Measurements from ENCODE around the gene GFRA3. TPM values are rescaled to one million over a fixed set of nuclear protein-coding genes. Genes with fewer than 3 reads are reported as not detected.

Gene GFRA3
- total RNA-seq, 1 experiment from 2014 or later = not detected

DNA sequence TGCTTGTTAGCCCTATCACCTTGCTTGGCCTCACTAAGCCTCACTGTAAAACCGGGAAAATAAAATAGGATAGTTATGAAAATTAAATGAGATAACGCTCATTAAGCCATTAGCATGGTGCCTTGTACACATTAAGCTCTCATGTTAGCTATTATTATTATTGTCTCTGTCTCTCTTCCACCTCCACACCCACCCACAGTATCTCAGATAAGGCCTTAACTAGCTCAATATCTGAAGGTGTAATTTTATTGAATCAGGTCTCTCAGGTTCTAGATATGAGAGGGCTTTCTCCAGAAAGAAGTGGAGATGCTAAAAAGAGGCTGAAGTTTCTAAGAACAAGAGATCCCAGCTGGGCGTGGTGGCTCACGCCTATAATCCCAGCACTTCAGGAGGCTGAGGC, 27.6 kb downstream of the GFRA3 start:
- no peak for DNase-seq (ENCODE audit: low spot score)

- no peak for DNase-seq (ENCODE audit: low spot score)
Observed at GRCh38 chr5:138246334-138246733, 28.1 kb downstream of the GFRA3 start.

GRCh38 chr5:138245717-138246116, 28.7 kb downstream of the GFRA3 start:
- no peak for DNase-seq (ENCODE audit: low spot score)

DNA sequence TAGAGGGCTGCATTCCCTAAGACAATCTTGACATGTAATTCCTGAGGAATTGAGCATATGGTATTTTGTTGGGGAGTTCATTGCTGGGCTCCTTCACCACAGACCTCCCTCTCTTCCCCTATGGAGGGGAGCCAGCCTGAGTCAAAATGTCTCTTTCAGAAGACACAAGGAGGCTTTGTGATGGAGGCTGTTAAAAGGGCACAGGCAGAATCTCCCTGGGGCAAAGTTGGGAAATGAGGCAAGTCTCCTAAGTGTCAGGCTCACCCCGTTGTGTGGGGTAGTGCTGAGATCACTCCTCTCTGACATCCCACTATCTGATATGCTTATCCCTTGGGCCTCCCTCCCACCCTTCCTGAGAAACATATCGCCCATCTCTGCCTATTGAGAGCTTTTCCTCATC, 30.6 kb downstream of the GFRA3 start:
- DNase-seq (ENCODE audit: low spot score) = no peak

GRCh38 chr5:138241688-138242571, 32.5 kb downstream of the GFRA3 start:
- no peak for DNase-seq (ENCODE audit: low spot score)

DNA sequence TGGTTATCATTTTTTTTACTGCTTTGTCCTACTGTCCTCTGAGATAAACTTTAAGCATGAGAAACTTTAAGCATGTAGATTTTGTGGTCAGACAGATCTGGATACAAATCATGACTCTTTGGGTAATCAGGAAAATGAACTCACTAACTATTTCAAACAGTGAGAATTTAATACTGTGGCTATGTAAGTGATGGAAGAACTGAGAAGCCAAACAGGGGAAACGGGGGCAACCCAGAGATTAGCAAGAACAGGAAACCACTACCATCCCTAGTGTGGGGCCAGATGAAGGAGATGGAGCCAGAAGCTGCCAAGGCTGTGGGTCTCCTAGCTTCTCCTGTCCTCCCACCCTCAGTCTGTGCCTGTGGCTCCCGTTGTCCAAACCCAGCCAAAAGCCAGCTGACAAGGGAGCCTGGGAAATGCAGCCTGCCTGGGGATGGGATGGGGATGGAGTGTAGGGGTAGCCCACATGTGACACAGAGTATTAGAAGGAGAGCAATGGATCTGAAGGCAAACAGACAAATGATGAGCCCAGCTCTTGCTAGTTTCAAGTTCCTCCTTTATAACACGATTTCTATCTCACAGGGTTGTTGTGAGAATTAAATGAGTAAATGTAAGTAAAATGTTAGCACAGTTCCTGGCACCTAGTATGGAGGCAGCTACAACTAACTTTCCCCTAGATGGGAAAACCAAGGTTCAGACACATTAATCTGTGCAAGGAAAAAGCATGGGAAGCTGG, 33.6 kb downstream of the GFRA3 start:
- DNase-seq (ENCODE audit: low spot score) = no peak

DNA sequence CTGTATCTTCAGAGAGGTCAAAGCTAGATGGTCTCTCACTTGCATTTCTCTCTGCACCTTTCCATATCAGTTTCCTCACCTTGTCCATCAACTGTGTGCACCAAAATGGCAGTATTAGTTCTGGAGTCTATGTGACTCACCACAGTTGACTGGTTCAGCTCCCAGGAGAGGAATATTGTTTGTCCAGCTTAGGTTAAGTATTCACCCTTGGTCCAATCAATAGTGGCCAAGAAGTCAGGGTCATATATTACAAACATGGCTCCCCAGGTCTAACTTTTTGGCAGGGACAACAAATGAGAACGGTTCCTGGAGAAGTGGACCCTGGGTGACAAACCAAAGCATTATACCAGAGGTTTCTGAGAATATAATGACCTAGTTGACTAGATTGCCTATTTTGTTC, 36.4 kb downstream of the GFRA3 start:
- DNase-seq (ENCODE audit: low spot score) = no peak

DNA sequence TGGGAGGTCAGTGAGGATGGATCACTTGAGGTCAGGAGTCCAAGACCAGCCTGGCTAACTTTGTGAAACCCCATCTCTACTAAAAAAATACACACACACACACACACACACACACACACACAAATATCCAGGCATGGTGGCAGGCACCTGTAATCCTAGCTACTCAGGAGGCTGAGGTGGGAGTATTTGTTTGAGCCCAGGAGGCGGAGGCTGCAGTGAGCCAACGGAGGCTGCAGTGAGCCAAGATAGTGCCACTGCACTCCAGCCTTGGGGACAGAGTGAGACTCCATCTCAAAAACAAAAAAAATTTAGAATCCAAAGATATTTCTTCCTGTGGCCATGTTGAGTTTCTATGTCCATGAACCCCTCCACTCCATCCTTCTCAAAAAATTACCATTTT, 39.8 kb downstream of the GFRA3 start:
- DNase-seq (ENCODE audit: low spot score) = no peak

- DNase-seq (ENCODE audit: low spot score) = no peak
Observed at GRCh38 chr5:138233280-138233679, 41.1 kb downstream of the GFRA3 start.

- DNase-seq (ENCODE audit: low spot score) = peak; percentile 71
Observed at GRCh38 chr5:138230981-138231589, 43.3 kb downstream of the GFRA3 start.

DNA sequence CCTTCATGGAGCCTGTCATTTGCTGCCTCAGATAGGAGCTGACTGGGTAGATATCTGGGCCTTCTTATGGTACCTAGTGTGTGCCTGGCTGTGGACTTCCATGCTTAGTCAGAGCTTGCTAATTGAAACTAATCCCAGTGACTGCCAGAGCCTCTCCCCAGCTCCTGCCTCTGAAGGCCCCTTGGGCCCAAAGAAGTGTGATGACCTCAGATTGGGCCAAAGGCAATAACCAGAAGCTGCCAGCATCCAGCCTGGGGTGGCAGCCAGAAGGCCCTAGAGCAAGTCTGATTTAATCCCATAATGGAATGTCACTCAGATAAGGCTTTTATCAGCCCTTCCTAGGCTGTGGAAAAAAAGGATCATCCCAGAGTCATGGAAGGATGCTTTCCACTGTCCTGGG, 44.2 kb downstream of the GFRA3 start:
- DNase-seq (ENCODE audit: low spot score) = peak; percentile 32

- no peak for DNase-seq (ENCODE audit: low spot score)
Observed at GRCh38 chr5:138229387-138229786, 45.0 kb downstream of the GFRA3 start.

- DNase-seq (ENCODE audit: low spot score) = no peak
Observed at GRCh38 chr5:138226910-138227309, 47.5 kb downstream of the GFRA3 start.

- no peak for DNase-seq (ENCODE audit: low spot score)
Observed at GRCh38 chr5:138224712-138225111, 49.7 kb downstream of the GFRA3 start.

DNA sequence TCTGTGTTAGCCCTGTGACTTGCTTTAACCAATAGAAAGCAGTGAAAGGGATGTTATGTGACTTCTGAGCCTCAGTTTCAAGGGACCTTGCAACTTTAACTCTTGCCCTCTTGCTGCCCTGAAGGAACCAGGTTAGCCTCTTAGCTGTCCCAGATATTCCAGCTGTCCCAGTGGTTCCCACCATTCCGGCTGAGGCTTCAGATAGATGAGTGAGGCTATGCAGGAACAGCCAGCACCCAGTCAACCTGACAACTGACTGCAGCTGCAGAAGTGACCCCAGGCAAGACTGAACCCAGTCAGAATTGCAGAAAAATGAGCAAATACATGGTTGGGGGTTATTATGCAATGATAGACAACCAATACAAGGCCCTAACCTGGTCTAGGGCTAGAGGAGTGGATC, 50.9 kb downstream of the GFRA3 start:
- DNase-seq (ENCODE audit: low spot score) = no peak

DNA sequence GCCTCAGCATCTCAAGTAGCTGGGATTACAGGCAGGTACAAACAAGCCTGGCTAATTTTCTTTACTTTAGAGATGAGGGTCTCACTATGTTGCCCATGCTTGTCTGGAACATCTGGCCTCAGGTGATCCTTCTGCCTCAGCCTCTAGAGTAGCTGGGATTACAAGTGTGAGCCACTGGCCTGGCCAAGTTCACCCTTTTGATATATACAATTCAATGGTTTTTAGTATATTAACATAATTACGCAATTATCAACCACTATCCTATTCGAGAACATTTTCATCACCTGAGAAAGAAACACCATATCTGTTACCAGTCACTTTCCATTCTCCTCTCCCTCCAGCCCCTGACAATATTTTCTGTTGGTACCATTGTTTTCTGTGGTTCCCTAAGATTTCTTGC, 57.6 kb downstream of the GFRA3 start:
- no peak for DNase-seq (ENCODE audit: low spot score)

- DNase-seq (ENCODE audit: low spot score) = peak; percentile 99
Observed at GRCh38 chr5:138213161-138214029, 61.0 kb downstream of the GFRA3 start, which contains the start of gene CDC23. Gene CDC23, minus strand, starts transcription at chr5:138213323. Its CDS starts 11 bp downstream, at chr5:138213312.

DNA sequence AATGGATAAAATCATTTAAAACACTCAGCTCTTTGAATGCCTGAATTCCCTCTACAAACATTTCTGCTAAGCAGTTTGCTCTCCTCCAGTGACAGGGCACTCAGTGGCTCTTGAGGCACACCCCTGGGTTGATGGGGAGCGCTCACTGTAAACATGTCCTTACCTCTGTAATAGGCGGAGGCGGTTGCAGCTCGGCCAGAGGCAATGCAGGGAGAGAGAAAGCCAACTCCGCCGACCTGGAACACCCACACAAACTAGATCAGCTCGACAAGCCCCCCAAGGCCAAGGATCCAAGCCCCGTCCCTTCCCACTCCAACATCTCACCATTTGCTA, 61.6 kb downstream of the GFRA3 start:
- no peak for DNase-seq (ENCODE audit: low spot score)

DNA sequence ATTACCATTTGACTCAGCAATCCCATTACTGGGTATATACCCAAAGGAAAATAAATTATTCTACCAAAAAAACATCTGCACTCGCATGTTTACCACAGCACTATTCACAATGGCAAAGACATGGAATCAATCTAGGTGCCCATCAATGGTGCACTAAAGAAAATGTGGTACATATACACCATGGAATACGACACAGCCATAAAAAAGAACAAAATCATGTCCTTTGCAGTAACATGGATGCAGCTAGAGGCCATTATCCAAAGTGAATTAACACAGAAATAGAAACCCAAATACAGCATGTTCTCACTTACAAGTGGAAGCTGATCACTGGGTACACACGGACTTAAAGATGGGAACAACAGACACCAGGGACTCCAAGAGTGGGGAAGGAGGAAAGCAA, 63.4 kb downstream of the GFRA3 start:
- DNase-seq (ENCODE audit: low spot score) = no peak
